Stimulated activated CD4-positive, alpha-beta T cell treated with anti-CD3 and anti-CD28 coated beads, Interleukin-1b, Interleukin-23, amount 100 ng/mL, for 1 hour (primary cell): ENCODE measurements around the gene ZNF567.

Source experiments
- DNase-seq, 2 donors: peaks; one replicate each; pipeline ENCODE4 v3.0.0-alpha.2; 2020; ENCODE audit warnings: low read depth in 2 of 2

Gene ZNF567

GRCh38 chr19:36750066-36750691 is 62.8 kb downstream of the ZNF567 start:
- no peak for DNase-seq
